Gastrocnemius medialis (tissue), 4 donors: Measurements from ENCODE around the gene GABRB3. TPM values are rescaled to one million over a fixed set of nuclear protein-coding genes. Genes with fewer than 3 reads are reported as not detected.

Source experiments
- ATAC-seq, 2 donors: fragments of 150-250 bp; one replicate each; pipeline ENCODE4 v1.9.1; 2016
- DNase-seq, 2 donors: peaks; one replicate each; pipeline ENCODE4 v3.0.0-alpha.2; 2019
- H3K27ac ChIP-seq, 4 donors: fragments of 200-600 bp; sonication (generic); 1 replicate in 1 of 4; 2 replicates in 3 of 4; pipeline ENCODE4 v1.5.1; 2016 to 2018; ENCODE audit warnings: mild to moderate bottlenecking in 2 of 4, moderate library complexity in 1 of 4
- H3K27me3 ChIP-seq, 3 donors: fragments of 200-600 bp; sonication (generic) in 2 of 3; 1 replicate in 1 of 3; 2 replicates in 2 of 3; pipeline versions ENCODE4 v1.5.1 to v1.6.0; 2016 to 2019; ENCODE audit warnings: mild to moderate bottlenecking in 1 of 3, moderate library complexity in 1 of 3
- H3K36me3 ChIP-seq, 2 donors: fragments of 200-600 bp; sonication (generic) in 1 of 2; one replicate each; pipeline ENCODE4 v1.5.1; 2017 to 2018
- H3K4me1 ChIP-seq, 2 donors: fragments of 200-600 bp; sonication (generic) in 1 of 2; one replicate each; pipeline ENCODE4 v1.5.1; 2016 to 2017; ENCODE audit warnings: mild to moderate bottlenecking in 2 of 2
- H3K4me3 ChIP-seq, 4 donors: fragments of 200-600 bp; sonication (generic) in 3 of 4; 1 replicate in 1 of 4; 2 replicates in 3 of 4; pipeline ENCODE4 v1.5.1; 2016 to 2019; ENCODE audit warnings: mild to moderate bottlenecking in 2 of 4
- H3K9me3 ChIP-seq, 3 donors: fragments of 200-600 bp; sonication (generic) in 2 of 3; 1 replicate in 1 of 3; 2 replicates in 2 of 3; pipeline ENCODE4 v1.5.1; 2016 to 2019
- POLR2A ChIP-seq, 2 donors: fragments of 450-650 bp; IDR thresholded peaks; one replicate each; pipeline ENCODE4 v1.6.1; 2017; ENCODE audit warnings: antibody characterized with exemption in 2 of 2, mild to moderate bottlenecking in 2 of 2, moderate library complexity in 2 of 2
- in situ Hi-C, 4 donors: fragments of 200-750 bp; cut with MboI; loops; one replicate each; pipeline versions ENCODE4 v1.15.0 to v1.8.0; 2017; ENCODE audit warnings: low sequenced_read_pairs in 4 of 4
- intact Hi-C: fragments of 100-400 bp; cut with DNase I; formaldehyde crosslinking; loops from one replicate; pipeline ENCODE4 v1.15.1; 2023; ENCODE audit warnings: low total_unique reads
- total RNA-seq, 4 donors: library from RNA; depleted of rRNA; stranded (reverse); fragments of >200 nt; gene quantifications; one replicate each; pipeline versions ENCODE4 v1.1.0 to v1.2.3, GENCODE V29; 2016
- TF ChIP-seq, protein P1 (sequence below), 5 experiments: fragments of 450-650 bp in 3 of 5; fragments of 200-600 bp in 2 of 5; sonication (generic) in 2 of 5; IDR thresholded peaks in 4 of 5; conservative IDR thresholded peaks in 1 of 5; 1 replicate in 4 of 5; 2 replicates in 1 of 5; pipeline ENCODE4 v1.5.1; 2016 to 2019; ENCODE audit warnings: antibody characterized with exemption in 5 of 5, mild to moderate bottlenecking in 3 of 5, moderate library complexity in 3 of 5

The GABRB3 gene
- total RNA-seq, 4 donors from 2014 or later = 0.23 to 0.91 (median 0.35) TPM

DNA sequence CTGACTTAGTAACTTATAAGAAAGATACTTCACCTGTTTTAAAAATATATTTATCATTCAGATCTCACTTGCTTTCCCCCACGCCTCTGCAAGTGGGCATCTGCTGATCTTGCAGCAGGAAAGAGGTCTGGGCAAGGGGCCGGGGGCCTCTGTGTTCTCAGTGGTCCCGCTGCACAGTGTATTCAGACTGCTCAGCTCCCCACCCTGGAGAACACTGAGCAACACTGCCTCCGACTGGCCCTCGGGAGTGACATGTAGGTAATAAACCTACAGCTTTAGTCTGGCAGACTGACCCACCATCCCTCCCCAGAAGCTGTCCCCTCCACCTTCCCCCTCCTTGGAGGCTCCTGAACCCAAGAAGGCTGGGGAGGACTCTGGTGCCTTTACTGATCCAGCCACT is 43.8 kb downstream of the GABRB3 start:
- H3K4me1 ChIP-seq = no peaks in the 10 kb centered on the region
- no peaks in the 10 kb centered on the region for H3K27me3 ChIP-seq
- DNase-seq = no peak
- TF ChIP-seq, protein P1, sequence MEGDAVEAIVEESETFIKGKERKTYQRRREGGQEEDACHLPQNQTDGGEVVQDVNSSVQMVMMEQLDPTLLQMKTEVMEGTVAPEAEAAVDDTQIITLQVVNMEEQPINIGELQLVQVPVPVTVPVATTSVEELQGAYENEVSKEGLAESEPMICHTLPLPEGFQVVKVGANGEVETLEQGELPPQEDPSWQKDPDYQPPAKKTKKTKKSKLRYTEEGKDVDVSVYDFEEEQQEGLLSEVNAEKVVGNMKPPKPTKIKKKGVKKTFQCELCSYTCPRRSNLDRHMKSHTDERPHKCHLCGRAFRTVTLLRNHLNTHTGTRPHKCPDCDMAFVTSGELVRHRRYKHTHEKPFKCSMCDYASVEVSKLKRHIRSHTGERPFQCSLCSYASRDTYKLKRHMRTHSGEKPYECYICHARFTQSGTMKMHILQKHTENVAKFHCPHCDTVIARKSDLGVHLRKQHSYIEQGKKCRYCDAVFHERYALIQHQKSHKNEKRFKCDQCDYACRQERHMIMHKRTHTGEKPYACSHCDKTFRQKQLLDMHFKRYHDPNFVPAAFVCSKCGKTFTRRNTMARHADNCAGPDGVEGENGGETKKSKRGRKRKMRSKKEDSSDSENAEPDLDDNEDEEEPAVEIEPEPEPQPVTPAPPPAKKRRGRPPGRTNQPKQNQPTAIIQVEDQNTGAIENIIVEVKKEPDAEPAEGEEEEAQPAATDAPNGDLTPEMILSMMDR (IDR thresholded peaks at IDR 0.05 in 4 of 5, conservative IDR thresholded peaks at IDR 0.05 in 1 of 5) = no peak
- no peak for TF ChIP-seq POLR2A (IDR thresholded peaks at IDR 0.05)
- ATAC-seq = no peak
- H3K36me3 ChIP-seq = no peaks in the 10 kb centered on the region
- no peak overlapping the region for H3K27ac ChIP-seq
- no peak overlapping the region for H3K4me3 ChIP-seq
- in situ Hi-C loops (no loop called here), intact Hi-C loops (no loop called here)
- no peaks in the 10 kb centered on the region for H3K9me3 ChIP-seq

DNA sequence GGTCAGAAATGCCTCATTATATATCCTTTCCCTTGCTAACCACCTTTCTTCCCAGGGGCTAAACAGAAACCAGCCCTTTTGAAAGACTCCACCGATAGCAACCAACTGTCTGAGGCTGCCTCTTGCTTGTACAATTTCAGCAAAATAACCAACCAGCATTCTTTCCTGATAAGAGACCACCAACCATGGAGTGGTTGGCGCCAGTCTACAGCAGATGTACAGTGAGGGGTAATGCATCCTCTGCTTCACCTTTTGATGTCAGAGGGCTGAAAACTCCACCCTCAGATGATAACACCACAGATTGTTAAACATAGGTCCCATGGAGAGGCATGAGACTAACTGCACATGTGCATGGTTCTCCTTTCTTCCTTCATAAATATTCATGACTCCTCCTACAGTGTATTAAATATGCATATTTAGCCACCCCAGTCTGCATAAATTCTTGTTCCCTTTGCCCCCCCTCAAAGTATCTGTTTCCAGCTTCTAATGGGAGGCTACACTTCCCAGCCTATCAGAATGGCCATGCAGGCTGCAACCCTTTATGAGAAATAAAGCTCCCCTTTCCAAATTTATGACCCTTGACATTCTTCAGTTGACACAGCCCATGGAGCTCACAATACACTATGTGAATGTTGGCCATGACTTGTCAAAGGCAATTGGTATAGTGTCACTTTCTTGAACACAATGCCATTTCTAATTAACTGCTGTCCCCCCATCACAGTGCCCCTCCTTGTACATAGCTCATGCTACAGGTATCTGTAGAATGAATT is 48.3 kb downstream of the GABRB3 start:
- H3K27ac ChIP-seq = no peak overlapping the region
- no peaks in the 10 kb centered on the region for H3K36me3 ChIP-seq
- H3K4me3 ChIP-seq = no peak overlapping the region
- TF ChIP-seq POLR2A (IDR thresholded peaks at IDR 0.05) = no peak
- TF ChIP-seq, protein P1 (IDR thresholded peaks at IDR 0.05 in 4 of 5, conservative IDR thresholded peaks at IDR 0.05 in 1 of 5) = no peak
- DNase-seq (no peak), ATAC-seq (no peak)
- H3K9me3 ChIP-seq = no peaks in the 10 kb centered on the region
- intact Hi-C loops = no loop called here
- H3K27me3 ChIP-seq = no peaks in the 10 kb centered on the region
- in situ Hi-C loops = no loop called here
- no peaks in the 10 kb centered on the region for H3K4me1 ChIP-seq

DNA sequence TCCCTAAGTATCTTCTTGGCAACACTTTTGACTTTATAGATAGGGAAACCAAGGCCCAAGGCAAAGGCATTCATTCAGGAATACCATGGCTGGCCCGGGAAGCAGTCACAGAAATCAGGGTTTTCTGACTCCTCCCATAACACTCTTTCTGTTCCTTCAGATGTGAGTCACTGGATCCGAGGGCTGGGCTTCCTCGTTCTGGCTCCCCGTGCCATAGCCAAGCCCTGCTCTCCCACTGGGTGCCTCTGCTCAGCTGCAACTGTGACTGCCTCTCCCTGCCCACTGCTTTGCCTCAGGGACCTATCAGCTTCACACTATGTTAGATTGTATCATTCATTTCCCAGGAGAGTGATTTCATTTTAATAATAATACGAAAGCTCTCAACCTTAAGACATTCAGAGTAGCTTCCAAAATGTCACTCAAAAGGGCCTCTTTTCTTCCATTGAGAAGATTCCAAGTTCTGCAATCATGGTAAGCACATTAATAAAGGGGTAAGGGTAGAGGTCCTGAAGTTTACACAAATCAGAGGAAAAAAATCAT is 50.2 kb downstream of the GABRB3 start:
- no peaks in the 10 kb centered on the region for H3K27me3 ChIP-seq
- intact Hi-C loops (no loop called here), in situ Hi-C loops (no loop called here)
- no peak for TF ChIP-seq POLR2A (IDR thresholded peaks at IDR 0.05)
- TF ChIP-seq, protein P1 (IDR thresholded peaks at IDR 0.05 in 4 of 5, conservative IDR thresholded peaks at IDR 0.05 in 1 of 5) = no peak
- H3K36me3 ChIP-seq = no peaks in the 10 kb centered on the region
- no peaks in the 10 kb centered on the region for H3K9me3 ChIP-seq
- no peak overlapping the region for H3K27ac ChIP-seq
- no peaks in the 10 kb centered on the region for H3K4me1 ChIP-seq
- DNase-seq = no peak
- no peak overlapping the region for H3K4me3 ChIP-seq
- ATAC-seq = no peak

DNA sequence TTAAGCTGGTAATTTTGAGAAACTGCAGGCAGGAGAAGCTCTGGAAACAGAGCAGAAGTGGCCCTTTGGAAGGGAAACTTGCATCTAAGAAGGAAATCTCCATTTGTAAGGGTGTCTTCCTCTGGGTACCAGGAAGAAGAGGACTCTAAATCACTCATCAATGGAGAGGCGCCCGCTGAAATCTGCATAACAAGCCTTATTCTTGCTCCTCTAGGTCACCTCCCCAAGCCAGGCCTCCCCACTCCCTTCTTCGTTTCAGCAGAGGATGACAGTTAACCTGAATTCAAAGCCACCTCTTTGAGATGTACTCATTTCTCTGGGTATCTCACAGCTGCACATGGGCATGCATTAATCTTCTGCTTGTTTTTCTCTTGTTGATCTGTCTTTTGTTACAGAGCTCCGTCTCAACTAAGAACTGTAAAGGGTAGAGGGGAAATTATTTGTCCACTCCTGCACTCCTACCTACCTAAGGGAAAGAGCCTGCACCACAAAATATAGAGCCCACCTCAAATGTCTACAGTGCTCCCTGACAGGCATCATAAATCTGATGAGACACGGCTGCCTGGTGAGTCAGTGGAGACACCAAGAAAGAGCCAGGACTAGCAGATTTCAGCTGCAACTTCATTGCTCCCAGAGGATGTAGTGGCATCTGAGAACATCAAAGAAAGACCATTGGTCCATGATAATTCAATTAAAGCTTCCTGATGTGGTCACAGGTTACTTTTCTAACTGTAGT is 51.5 kb downstream of the GABRB3 start:
- Histone ChIP-seq H3K9me3 (no peaks in the 10 kb centered on the region), H3K27ac (no peak overlapping the region), H3K36me3 (no peaks in the 10 kb centered on the region), H3K4me1 (no peaks in the 10 kb centered on the region), H3K4me3 (no peak overlapping the region), H3K27me3 (no peaks in the 10 kb centered on the region)
- DNase-seq = no peak
- in situ Hi-C loops (no loop called here), intact Hi-C loops (no loop called here)
- ATAC-seq = no peak
- TF ChIP-seq, protein P1 (IDR thresholded peaks at IDR 0.05 in 4 of 5, conservative IDR thresholded peaks at IDR 0.05 in 1 of 5) = no peak
- TF ChIP-seq POLR2A (IDR thresholded peaks at IDR 0.05) = no peak
